Type B pancreatic cell (in vitro differentiated cells): ENCODE results near the gene SLC16A9. TPM values are rescaled to one million over a fixed set of nuclear protein-coding genes. Genes with fewer than 3 reads are reported as not detected.

Source experiments
- DNase-seq: peaks from one replicate; pipeline ENCODE4 v3.0.0; 2021; ENCODE audit warnings: mixed read lengths; ENCODE audit not compliant: unreplicated experiment; ENCODE audit errors: extremely low spot score
- H3K27ac Mint-ChIP-seq: 2 replicates; pipeline ENCODE4 v1.8.0; 2021; ENCODE audit warnings: mild to moderate bottlenecking, mixed read lengths
- H3K27me3 Mint-ChIP-seq: 2 replicates; pipeline ENCODE4 v1.8.0; 2021; ENCODE audit warnings: mixed read lengths
- H3K36me3 Mint-ChIP-seq: 2 replicates; pipeline ENCODE4 v1.8.0; 2021; ENCODE audit warnings: mixed read lengths
- H3K4me1 Mint-ChIP-seq: one replicate; pipeline ENCODE4 v1.8.0; 2021; ENCODE audit warnings: mixed read lengths; ENCODE audit not compliant: unreplicated experiment
- H3K4me3 Mint-ChIP-seq: 2 replicates; pipeline ENCODE4 v1.8.0; 2021; ENCODE audit warnings: mild to moderate bottlenecking, mixed read lengths
- H3K9me3 Mint-ChIP-seq: 2 replicates; pipeline ENCODE4 v1.8.0; 2021; ENCODE audit warnings: mixed read lengths
- CTCF ChIP-seq: fragments of 200-600 bp; sonication (generic); conservative IDR thresholded peaks from 2 replicates; pipeline ENCODE4 v1.5.0; 2021; ENCODE audit warnings: antibody characterized with exemption, mild to moderate bottlenecking
- total RNA-seq: library from RNA; stranded (reverse); gene quantifications from 2 replicates; pipeline ENCODE4 v1.2.1, GENCODE V29; 2021; ENCODE audit warnings: low replicate concordance

The SLC16A9 gene
- total RNA-seq, 1 donor from 2014 or later, result 18.2 TPM

- no peaks in the 10 kb centered on the region for H3K9me3 Mint-ChIP-seq
These were observed 7.3 kb downstream of the SLC16A9 start for GRCh38 chr10:59702347-59702746.

DNA sequence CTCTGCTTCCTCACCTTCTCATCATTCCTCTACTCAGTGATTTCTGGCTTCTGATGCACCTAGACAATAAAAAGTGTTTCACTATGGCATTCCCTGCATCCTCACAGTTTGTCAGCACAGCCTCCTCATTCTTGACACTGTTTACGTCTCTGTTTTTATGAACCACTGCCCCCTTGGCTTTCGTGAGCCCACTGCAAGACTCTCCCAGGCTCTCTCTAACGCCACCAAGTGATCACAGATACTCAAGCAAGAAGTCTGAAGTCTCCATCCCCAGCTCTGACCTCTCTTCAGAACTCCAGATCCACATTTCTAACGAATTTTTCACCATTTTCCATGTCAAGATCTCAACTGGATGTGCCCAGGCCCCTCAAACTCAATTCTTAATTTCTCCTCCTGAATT is 8.9 kb downstream of the SLC16A9 start:
- Mint-ChIP-seq H3K4me3 (no peak overlapping the region), H3K9me3 (no peaks in the 10 kb centered on the region), H3K27ac (no peak overlapping the region), H3K36me3 (peaks cover 14% of the 10 kb centered on the region), H3K27me3 (no peaks in the 10 kb centered on the region), H3K4me1 (peaks cover 7% of the 10 kb centered on the region)
- DNase-seq, result no peak
- no peak for TF ChIP-seq CTCF

More at GRCh38 chr10:59702347-59702746, 7.3 kb downstream of the SLC16A9 start:
- Mint-ChIP-seq H3K36me3 (peaks cover 19% of the 10 kb centered on the region), H3K27ac (no peak overlapping the region), H3K27me3 (peaks cover 2% of the 10 kb centered on the region), H3K4me1 (peaks cover 7% of the 10 kb centered on the region), H3K4me3 (no peak overlapping the region)
- no peak for TF ChIP-seq CTCF
- DNase-seq, result no peak

GRCh38 chr10:59698326-59698725 is 11.3 kb downstream of the SLC16A9 start:
- no peak overlapping the region for H3K27ac Mint-ChIP-seq
- H3K4me3 Mint-ChIP-seq, result no peak overlapping the region
- H3K9me3 Mint-ChIP-seq, result no peaks in the 10 kb centered on the region
- DNase-seq, result no peak
- H3K27me3 Mint-ChIP-seq, result no peaks in the 10 kb centered on the region
- H3K36me3 Mint-ChIP-seq, result peaks cover 9% of the 10 kb centered on the region
- peaks cover 7% of the 10 kb centered on the region for H3K4me1 Mint-ChIP-seq
- TF ChIP-seq CTCF, result no peak

- H3K27ac Mint-ChIP-seq, result no peak overlapping the region
- H3K4me1 Mint-ChIP-seq, result peaks cover under 1% of the 10 kb centered on the region
- no peaks in the 10 kb centered on the region for H3K27me3 Mint-ChIP-seq
- peaks cover 9% of the 10 kb centered on the region for H3K36me3 Mint-ChIP-seq
- no peak for DNase-seq
- H3K4me3 Mint-ChIP-seq, result no peak overlapping the region
- no peaks in the 10 kb centered on the region for H3K9me3 Mint-ChIP-seq
- no peak for TF ChIP-seq CTCF
These were observed 14.0 kb downstream of the SLC16A9 start for GRCh38 chr10:59695637-59696036.

DNA sequence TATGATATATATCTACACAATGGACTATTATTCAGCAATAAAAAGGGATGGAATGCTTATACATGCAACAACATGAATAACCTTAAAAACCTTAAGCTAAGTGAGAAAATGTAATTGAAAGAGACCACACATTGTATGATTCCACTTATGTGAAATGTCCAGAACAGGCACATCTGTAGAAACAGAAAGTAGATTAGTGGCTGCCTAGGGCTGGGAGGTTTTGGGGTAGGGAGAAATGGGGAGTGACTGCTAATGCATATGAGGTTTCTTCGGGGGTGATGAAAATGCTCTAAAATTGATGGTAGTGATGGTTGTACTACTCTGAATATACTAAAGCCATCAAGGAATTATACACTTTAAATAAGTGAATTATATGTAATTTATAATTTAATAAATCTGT is 14.7 kb downstream of the SLC16A9 start:
- Mint-ChIP-seq H3K36me3 (peaks cover 13% of the 10 kb centered on the region), H3K27me3 (no peaks in the 10 kb centered on the region), H3K4me3 (no peak overlapping the region), H3K4me1 (no peaks in the 10 kb centered on the region), H3K9me3 (peaks cover 5% of the 10 kb centered on the region), H3K27ac (no peak overlapping the region)
- no peak for DNase-seq
- no peak for TF ChIP-seq CTCF

DNA sequence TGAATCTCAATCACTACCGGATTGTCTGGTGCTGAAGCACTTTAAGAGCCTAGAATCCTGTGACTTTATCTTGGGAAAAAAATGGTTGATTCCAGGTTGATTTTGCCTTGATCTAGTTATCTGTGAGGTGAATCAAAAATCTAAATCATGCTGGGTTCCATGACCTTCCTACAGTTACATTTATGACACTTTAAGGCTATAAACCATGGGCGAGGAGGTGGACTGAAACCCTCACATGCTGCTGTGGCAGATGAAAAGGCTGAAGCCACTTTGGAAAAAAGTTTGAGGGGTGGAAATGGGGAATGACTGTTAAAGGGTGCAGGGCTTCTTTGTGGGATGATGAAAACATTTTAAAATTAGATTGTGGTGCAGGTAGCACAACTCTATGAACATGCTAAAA is 17.5 kb downstream of the SLC16A9 start:
- Mint-ChIP-seq H3K9me3 (peaks cover 5% of the 10 kb centered on the region), H3K27ac (no peak overlapping the region), H3K36me3 (peaks cover 7% of the 10 kb centered on the region), H3K4me3 (no peak overlapping the region), H3K27me3 (no peaks in the 10 kb centered on the region), H3K4me1 (peaks cover 6% of the 10 kb centered on the region)
- DNase-seq, result no peak
- no peak for TF ChIP-seq CTCF
